Panc1 (cell line): Measurements from ENCODE around the gene YWHAH. TPM values are rescaled to one million over a fixed set of nuclear protein-coding genes. Genes with fewer than 3 reads are reported as not detected.

Experiments used
- ATAC-seq: fragments of 200-7000 bp; cut with Tn5 transposase; 2 replicates; pipeline ENCODE4 v1.9.1; 2020; ENCODE audit warnings: mild to moderate bottlenecking, moderate library complexity
- BruUV-seq: library from RNA; stranded (reverse); fragments of 400-500 nt; replicated peaks from 2 replicates; lab custom pipeline; 2021; lab: Mats Ljungman, UMichigan
- CTCF ChIA-PET: fragments of 300-600 bp; sonication (Branson Sonifier 250); formaldehyde crosslinking; loops from one replicate; lab custom pipeline; 2022; ENCODE audit warnings: antibody characterized with exemption; lab: Charles Lee
- POLR2A ChIA-PET: fragments of 300-600 bp; sonication (Branson Sonifier 250); formaldehyde crosslinking; loops from one replicate; lab custom pipeline; 2022; ENCODE audit warnings: antibody characterized with exemption; lab: Charles Lee
- DNase-seq: peaks from one replicate; pipeline ENCODE4 v3.0.0-alpha.2; 2010; ENCODE audit warnings: low read depth, low spot score
- H3K27ac ChIP-seq: 2 replicates; pipeline ENCODE4 v1.5.1; 2011; ENCODE audit warnings: mild to moderate bottlenecking, low read length, inconsistent platforms
- H3K27me3 ChIP-seq: fragments of 200-500 bp; sonication (Bioruptor generic); 2 replicates; pipeline ENCODE4 v1.6.0; 2014; ENCODE audit warnings: low read length, inconsistent platforms; ENCODE audit not compliant: control insufficient read depth, insufficient read depth
- H3K36me3 ChIP-seq: fragments of 200-500 bp; sonication (Bioruptor generic); 2 replicates; pipeline ENCODE4 v1.5.1; 2014; ENCODE audit warnings: inconsistent platforms, mild to moderate bottlenecking, low read length, moderate library complexity; ENCODE audit not compliant: control insufficient read depth, insufficient read depth
- H3K4me1 ChIP-seq: 2 replicates; pipeline ENCODE4 v1.5.1; 2011; ENCODE audit warnings: inconsistent platforms, mild to moderate bottlenecking, low read length, moderate library complexity; ENCODE audit not compliant: control insufficient read depth, insufficient read depth
- H3K4me3 ChIP-seq, 2 experiments: 2 replicates each; pipeline ENCODE4 v1.5.1; 2011 to 2012; ENCODE audit warnings: low read depth in 2 of 2, low read length in 2 of 2, mild to moderate bottlenecking in 2 of 2, inconsistent platforms in 1 of 2, moderate library complexity in 1 of 2
- H3K9me3 ChIP-seq: fragments of 200-500 bp; sonication (Bioruptor generic); 2 replicates; pipeline ENCODE4 v1.5.1; 2014; ENCODE audit warnings: low read depth, mild to moderate bottlenecking, inconsistent platforms, low read length, moderate library complexity; ENCODE audit not compliant: control insufficient read depth, insufficient read depth
- POLR2AphosphoS5 ChIP-seq: IDR thresholded peaks from 2 replicates; pipeline ENCODE4 v1.6.1; 2012; ENCODE audit warnings: mild to moderate bottlenecking, low read depth, low read length, moderate library complexity
- SIN3A ChIP-seq: IDR thresholded peaks from 2 replicates; pipeline ENCODE4 v1.6.1; 2012; ENCODE audit warnings: low read depth, mild to moderate bottlenecking, low read length, moderate library complexity, borderline replicate concordance; ENCODE audit not compliant: insufficient read depth
- TCF7L2 ChIP-seq: IDR thresholded peaks from 2 replicates; pipeline ENCODE4 v1.6.1; 2011; ENCODE audit warnings: mild to moderate bottlenecking, low read depth, low read length, inconsistent platforms
- in situ Hi-C: cut with HindIII; loops from 2 replicates; pipeline ENCODE4 v1.10.0; 2016; ENCODE audit warnings: low sequenced_read_pairs, low pct_unique_long_range_greater_than_20kb
- intact Hi-C: fragments of 100-400 bp; cut with micrococcal nuclease; formaldehyde crosslinking; loops from one replicate; pipeline ENCODE4 v1.10.0; 2022; ENCODE audit not compliant: unreplicated experiment
- total RNA-seq: library from RNA; stranded (reverse); gene quantifications from one replicate; pipeline ENCODE4 v1.2.1, GENCODE V29; 2021; ENCODE audit not compliant: unreplicated experiment
- TF ChIP-seq, protein P1 (sequence below): fragments of 450-650 bp; IDR thresholded peaks from 2 replicates; pipeline ENCODE4 v1.5.1; 2017; ENCODE audit warnings: mild to moderate bottlenecking
- TF ChIP-seq, protein P2 (sequence below), 2 experiments: IDR thresholded peaks; 2 replicates each; pipeline ENCODE4 v1.6.1; 2011 to 2012; ENCODE audit warnings: low read depth in 2 of 2, control low read depth in 1 of 2, low read length in 1 of 2, mild to moderate bottlenecking in 1 of 2, moderate library complexity in 1 of 2; ENCODE audit not compliant: insufficient read depth in 1 of 2

Gene YWHAH
- total RNA-seq, 1 experiment from 2014 or later, result 138 TPM

DNA sequence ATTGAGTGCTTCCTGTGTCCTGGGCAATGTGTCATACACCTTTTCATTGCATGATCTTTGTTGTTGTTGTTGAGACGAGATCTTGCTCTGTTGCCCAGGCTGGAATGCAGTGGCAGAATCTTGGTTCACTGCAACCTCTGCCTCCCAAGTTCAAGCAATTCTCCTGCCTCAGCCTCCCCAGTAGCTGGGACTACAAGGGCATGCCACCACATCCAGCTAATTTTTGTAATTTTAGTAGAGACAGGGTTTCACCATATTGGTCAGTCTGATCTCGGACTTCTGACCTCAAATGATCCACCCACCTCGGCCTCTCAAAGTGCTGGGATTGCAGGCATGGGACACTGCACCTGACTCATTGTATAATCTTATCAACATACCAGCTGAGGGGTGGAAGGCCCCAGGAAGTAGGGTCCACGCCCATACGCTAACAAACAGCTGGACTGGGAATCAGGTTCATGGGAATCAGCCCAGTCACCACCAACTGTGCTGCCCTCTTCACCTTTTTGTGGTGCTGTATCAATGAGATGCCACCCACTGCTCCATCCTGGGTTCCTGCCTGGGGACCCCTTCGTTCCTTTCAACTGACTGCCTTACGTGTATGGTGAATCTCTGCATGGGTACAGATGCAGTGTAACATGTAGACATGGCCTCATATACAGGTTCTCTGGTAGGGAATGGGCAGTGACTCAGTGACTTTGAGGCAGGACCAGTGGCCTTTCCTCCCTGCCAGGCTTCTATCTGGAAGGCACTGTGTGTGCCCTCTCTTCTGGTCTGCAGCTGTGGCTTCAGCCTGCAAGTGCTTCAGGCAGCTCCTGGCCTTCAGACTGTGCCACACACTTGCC lies 32.5 kb upstream of the YWHAH start:
- H3K27me3 ChIP-seq, result no peaks in the 10 kb centered on the region
- intact Hi-C loops (no loop called here), in situ Hi-C loops (no loop called here)
- DNase-seq, result no peak
- no peaks in the 10 kb centered on the region for H3K4me1 ChIP-seq
- H3K4me3 ChIP-seq, result no peak overlapping the region
- ATAC-seq, result no peak
- ChIA-PET CTCF (no interaction called here), POLR2A (no interaction called here)
- no peak for TF ChIP-seq POLR2AphosphoS5
- no TSS peak for BruUV-seq
- H3K9me3 ChIP-seq, result no peaks in the 10 kb centered on the region
- no peak overlapping the region for H3K27ac ChIP-seq
- no peaks in the 10 kb centered on the region for H3K36me3 ChIP-seq

DNA sequence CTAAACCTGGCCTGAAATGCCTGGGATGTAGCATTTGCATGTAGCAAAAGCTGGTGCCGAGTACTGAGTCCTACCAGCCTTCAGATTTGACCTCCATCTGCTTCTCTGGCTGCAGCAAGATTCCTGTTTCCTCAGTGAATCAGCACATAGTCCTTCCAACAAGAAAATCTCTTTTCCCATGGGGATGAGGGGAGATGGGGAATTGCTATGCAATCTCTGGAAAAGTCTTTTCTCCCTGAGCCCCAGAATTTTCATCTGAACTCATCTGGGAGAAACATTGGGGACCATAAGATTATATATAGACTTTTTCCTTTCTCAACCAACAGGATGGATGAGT lies 32.0 kb upstream of the YWHAH start:
- Histone ChIP-seq H3K4me3 (no peak overlapping the region), H3K27me3 (no peaks in the 10 kb centered on the region), H3K4me1 (no peaks in the 10 kb centered on the region), H3K36me3 (no peaks in the 10 kb centered on the region), H3K27ac (no peak overlapping the region), H3K9me3 (no peaks in the 10 kb centered on the region)
- intact Hi-C loops (no loop called here), in situ Hi-C loops (no loop called here)
- POLR2A ChIA-PET, result no interaction called here
- no TSS peak for BruUV-seq
- DNase-seq (no peak), ATAC-seq (no peak)
- no peak for TF ChIP-seq TCF7L2
- CTCF ChIA-PET, result interaction anchor here (0.6 kb wide), 1 partner anchor 34 kb away, joined by 5 read pairs; no protein-coding TSS in a partner anchor

DNA sequence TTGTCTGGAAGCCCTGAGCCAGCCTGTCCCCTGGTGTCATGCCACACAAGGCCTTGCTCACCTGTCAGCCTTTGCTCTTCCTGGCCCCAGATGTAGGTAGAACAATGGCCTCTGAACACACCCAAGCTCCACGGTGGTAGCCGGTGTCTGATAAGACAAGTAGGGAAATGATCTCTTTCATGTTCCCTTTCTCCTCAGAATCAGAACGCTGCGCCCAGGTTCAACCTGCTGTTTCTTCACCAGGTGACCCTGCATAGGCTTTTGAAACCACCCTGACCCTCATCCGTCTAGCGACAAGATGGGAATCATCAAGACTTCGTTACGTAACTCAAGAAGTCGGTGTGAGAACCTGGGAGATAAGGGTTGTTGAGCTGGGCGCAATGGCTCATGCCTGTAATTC lies 28.7 kb upstream of the YWHAH start:
- no peaks in the 10 kb centered on the region for H3K9me3 ChIP-seq
- intact Hi-C loops (no loop called here), in situ Hi-C loops (no loop called here)
- POLR2A ChIA-PET, result interaction anchor here (0.6 kb wide), 1 partner anchor 11 kb away, joined by 6 read pairs; no protein-coding TSS in a partner anchor
- H3K27me3 ChIP-seq, result no peaks in the 10 kb centered on the region
- DNase-seq (no peak), ATAC-seq (no peak)
- H3K27ac ChIP-seq, result no peak overlapping the region
- H3K4me3 ChIP-seq, result no peak overlapping the region
- TF ChIP-seq POLR2AphosphoS5, result no peak
- TF ChIP-seq, protein P1, sequence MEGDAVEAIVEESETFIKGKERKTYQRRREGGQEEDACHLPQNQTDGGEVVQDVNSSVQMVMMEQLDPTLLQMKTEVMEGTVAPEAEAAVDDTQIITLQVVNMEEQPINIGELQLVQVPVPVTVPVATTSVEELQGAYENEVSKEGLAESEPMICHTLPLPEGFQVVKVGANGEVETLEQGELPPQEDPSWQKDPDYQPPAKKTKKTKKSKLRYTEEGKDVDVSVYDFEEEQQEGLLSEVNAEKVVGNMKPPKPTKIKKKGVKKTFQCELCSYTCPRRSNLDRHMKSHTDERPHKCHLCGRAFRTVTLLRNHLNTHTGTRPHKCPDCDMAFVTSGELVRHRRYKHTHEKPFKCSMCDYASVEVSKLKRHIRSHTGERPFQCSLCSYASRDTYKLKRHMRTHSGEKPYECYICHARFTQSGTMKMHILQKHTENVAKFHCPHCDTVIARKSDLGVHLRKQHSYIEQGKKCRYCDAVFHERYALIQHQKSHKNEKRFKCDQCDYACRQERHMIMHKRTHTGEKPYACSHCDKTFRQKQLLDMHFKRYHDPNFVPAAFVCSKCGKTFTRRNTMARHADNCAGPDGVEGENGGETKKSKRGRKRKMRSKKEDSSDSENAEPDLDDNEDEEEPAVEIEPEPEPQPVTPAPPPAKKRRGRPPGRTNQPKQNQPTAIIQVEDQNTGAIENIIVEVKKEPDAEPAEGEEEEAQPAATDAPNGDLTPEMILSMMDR, result no peak
- no peak for TF ChIP-seq TCF7L2
- TF ChIP-seq, protein P2, sequence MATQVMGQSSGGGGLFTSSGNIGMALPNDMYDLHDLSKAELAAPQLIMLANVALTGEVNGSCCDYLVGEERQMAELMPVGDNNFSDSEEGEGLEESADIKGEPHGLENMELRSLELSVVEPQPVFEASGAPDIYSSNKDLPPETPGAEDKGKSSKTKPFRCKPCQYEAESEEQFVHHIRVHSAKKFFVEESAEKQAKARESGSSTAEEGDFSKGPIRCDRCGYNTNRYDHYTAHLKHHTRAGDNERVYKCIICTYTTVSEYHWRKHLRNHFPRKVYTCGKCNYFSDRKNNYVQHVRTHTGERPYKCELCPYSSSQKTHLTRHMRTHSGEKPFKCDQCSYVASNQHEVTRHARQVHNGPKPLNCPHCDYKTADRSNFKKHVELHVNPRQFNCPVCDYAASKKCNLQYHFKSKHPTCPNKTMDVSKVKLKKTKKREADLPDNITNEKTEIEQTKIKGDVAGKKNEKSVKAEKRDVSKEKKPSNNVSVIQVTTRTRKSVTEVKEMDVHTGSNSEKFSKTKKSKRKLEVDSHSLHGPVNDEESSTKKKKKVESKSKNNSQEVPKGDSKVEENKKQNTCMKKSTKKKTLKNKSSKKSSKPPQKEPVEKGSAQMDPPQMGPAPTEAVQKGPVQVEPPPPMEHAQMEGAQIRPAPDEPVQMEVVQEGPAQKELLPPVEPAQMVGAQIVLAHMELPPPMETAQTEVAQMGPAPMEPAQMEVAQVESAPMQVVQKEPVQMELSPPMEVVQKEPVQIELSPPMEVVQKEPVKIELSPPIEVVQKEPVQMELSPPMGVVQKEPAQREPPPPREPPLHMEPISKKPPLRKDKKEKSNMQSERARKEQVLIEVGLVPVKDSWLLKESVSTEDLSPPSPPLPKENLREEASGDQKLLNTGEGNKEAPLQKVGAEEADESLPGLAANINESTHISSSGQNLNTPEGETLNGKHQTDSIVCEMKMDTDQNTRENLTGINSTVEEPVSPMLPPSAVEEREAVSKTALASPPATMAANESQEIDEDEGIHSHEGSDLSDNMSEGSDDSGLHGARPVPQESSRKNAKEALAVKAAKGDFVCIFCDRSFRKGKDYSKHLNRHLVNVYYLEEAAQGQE (IDR thresholded peaks at IDR 0.05; ENCODE audit: insufficient read depth in 1 of 2, low read depth in 2 of 2, low read length in 1 of 2), result no peak
- TF ChIP-seq SIN3A, result no peak
- CTCF ChIA-PET, result no interaction called here
- no TSS peak for BruUV-seq
- H3K36me3 ChIP-seq, result no peaks in the 10 kb centered on the region
- H3K4me1 ChIP-seq, result no peaks in the 10 kb centered on the region
